ENCODE data around the gene CFAP92.

GRCh38 chr3:128940252-128940651 lies 53.6 kb downstream of the CFAP92 start:
- TF ChIP-seq ZFP3 (CRISPR knock-in tag; IDR thresholded peaks at IDR 0.05) (no peak), POU6F1 (CRISPR knock-in tag; IDR thresholded peaks at IDR 0.05; ENCODE audit: borderline replicate concordance, low read depth) (no peak), ZFP30 (CRISPR knock-in tag; IDR thresholded peaks at IDR 0.05) (no peak), ZNF70 (CRISPR knock-in tag; IDR thresholded peaks at IDR 0.05) (no peak), CREB5 (CRISPR knock-in tag; IDR thresholded peaks at IDR 0.05; ENCODE audit: low read depth) (no peak)
